SKM-1 (cell line): ENCODE data around the gene LCOR.
"Not testable (repeated sequence)": the region's sequence is repeated elsewhere in the genome, so short reads cannot be mapped to it uniquely, and the experiment has no call there.

Experiments
- DNase-seq: peaks from one replicate; lab custom pipeline; 2025; ENCODE audit not compliant: unreplicated experiment; lab: John Stamatoyannopoulos, UW

The LCOR gene

GRCh38 chr10:96831867-96832720, at the start of gene LCOR:
LCOR (plus strand) TSS chr10:96832298; CDS start chr10:96949058, 116,760 bp downstream.
- peak; percentile 75 for DNase-seq

DNA sequence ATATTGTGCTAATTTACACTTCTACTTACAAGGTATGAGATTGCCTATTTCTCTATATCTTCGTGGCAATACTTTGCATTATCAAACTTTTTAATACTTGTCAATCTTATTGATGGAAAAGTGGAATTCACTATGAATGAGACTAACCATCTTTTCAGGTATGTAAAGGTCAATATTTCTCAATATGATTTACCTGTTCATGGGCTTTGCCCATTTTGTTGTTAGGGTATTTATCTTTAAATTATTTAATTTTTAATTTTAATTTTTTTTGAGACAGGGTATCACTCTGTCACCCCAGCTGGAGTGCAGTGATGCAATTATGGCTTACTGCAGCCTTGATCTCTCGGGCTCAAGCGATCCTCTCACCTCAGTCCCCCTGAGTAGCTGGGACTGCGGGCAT, 47.8 kb upstream of the LCOR start:
- no peak for DNase-seq

DNA sequence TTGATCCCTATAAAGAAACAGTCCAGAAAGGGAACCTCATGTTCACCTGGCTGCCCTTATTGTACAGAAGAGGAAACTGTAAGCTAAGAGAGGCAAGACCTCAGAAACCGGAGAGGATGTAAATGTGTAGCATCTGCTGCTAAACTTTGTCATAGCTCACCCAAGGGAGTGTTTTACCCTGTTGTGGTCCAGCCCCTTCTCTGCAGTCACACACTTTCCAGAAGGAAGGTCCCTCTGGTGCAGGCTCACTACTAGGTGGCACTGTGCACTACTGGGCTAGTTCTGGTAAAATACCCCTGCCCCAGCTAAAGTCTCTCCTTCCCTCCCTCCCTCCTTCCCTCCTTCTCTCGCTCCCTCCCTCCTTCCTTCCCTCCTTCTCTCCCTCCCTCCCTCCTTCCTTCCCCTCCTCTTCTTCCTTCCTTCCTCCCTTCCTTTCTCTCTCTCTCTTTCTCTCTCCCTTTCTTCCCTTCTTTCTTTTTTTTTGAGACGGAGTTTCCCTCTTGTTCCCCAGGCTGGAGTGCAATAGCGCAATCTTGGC, 42.5 kb upstream of the LCOR start:
- peak; percentile 6 for DNase-seq

- DNase-seq, result no peak
Observed at GRCh38 chr10:96791902-96792301, 40.2 kb upstream of the LCOR start.

- no peak for DNase-seq
Observed at GRCh38 chr10:96794836-96795733, 37.0 kb upstream of the LCOR start.

DNA sequence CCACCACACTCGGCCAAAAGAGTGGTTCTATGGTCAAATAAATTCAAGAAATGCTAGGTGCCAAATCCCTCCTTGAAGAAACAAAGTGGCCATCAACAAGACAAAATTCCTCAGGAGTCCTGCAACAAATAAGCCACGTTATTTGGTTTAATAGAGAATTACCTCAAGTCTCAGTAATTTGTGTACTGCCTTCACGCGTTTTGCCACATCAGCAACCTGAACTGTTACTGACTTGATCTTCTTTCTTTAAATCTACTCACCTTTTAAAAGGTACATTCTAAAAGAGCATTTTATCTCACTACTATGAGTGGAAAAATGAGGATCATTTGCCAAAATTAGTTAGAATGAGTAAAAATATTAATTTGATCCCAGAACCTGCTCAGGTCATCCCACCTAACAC, 34.6 kb upstream of the LCOR start:
- no peak for DNase-seq

- no peak for DNase-seq
Observed at GRCh38 chr10:96803288-96803664, 28.8 kb upstream of the LCOR start.

DNA sequence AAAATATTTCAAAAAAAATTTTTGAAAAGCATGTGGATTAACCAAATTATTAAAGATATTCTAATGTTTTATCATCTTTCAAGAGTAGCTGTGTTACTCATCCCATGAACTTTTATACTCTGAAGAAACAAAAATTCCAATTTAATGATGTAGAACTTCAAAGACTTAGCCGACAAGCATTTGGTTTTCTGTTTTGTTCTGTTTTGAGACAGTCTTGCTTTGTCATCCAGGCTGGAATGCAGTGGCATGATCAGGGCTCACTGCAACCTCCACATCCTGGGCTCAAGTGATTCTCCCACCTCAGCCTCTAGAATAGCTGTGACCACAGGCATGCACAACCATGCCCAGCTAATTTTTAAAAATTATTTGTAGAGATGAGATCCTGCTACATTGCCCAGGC, 17.8 kb upstream of the LCOR start:
- DNase-seq, result no peak

DNA sequence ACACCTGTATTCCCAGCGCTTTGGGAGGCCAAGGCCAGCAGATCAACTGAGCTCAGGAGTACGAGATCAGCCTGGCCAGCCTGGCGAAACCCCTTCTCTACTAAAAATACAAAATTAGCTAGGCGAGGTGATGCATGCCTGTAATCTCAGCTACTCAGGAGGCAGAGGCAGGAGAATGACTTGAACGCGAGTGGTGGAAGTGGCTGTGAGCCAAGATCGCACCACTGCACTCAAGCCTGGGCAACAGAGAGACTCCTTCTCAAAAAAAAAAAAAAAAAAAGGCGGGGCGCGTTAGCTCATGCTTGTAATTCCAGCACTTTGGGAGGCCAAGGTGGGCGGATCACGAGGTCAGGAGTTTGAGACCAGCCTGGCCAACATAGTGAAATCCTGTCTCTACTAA, 13.1 kb upstream of the LCOR start:
- not testable (repeated sequence) for DNase-seq

DNA sequence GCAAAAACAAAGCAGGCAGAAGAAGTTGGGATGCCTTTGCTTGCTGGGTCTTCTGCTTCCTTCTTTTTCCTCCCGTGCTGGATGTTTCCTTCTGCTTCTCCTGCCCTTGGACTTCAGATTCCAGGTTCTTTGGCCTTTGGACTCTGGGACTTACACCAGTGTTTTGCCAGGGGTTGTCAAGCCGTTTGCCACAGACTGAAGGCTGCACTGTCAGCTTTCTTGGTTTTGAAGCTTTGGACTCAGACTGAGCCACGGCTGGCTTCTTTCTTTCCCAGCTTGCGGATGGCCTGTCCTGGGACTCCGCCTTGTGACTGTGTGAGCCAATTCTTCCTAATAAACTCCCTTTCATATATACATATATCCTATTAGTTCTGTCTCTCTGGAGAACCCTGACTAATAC, 11.3 kb upstream of the LCOR start:
- DNase-seq, result no peak

GRCh38 chr10:96826438-96826837, 5.7 kb upstream of the LCOR start:
- DNase-seq, result no peak

GRCh38 chr10:96828609-96829008, 3.5 kb upstream of the LCOR start:
- DNase-seq, result no peak

- no peak for DNase-seq
Observed at GRCh38 chr10:96829029-96829773, 2.9 kb upstream of the LCOR start.

DNA sequence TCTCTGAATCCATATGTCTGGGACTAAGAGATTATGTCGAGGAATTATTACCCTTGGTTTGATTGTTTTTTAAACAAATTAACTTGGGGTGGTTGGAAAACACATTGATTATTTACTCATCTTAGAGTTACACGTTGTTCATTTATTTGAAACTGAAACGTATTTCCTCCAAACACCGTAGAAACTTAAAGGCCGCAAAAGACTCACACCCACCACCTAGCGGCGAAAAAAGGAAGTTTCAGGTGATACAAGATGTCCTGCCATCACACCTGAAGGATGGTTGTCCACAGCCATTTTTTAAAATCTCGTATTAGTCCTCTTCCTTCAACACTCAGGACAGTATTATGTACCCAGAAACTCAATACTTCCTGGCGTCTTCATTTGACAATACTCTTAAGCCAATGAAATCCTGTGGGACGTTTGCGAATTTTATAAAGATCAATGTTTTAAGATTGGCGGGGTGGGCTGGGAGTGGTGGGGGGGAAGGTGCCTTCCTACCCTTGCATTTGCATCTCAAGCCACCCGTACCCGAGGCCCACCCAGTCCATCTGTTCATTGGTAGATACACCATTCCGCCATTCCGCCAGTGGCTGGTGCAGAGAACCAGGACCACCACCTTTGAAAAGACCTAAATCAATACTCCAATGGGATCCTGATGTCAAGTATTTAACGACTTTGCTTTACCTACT, 1.4 kb upstream of the LCOR start:
- peak; percentile 60 for DNase-seq

DNA sequence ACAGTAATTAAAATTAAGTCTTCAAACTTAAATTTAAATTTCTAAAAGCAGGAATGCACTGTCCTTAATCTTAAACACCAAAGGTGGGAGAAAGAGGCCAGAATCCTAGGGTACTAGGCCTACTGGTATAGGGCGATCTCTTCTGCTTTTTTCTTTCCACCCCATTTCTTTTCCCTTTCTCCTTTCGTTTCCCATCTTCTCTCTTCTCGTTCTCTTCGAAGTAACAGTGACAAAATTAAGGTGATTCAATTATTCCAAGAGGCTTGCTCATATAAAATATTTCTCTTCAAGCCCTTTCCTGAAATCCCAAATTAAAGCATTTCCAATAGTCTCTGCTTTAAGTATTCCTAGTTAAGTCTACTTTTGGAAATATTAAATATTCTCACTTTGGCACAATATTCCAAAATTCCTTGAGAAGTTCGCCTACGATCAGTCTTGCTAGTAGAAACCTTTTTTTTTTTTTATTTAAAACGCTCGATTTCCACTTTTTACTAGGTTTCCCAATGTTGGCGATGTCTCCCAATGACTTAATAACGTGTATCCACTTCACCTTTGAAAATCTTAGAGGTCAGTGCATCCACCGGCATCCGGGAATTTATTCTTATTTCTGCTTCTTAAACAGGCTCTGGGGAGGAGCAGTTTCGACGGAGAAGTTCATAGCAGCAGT, 765 bp upstream of the LCOR start:
- no peak for DNase-seq

DNA sequence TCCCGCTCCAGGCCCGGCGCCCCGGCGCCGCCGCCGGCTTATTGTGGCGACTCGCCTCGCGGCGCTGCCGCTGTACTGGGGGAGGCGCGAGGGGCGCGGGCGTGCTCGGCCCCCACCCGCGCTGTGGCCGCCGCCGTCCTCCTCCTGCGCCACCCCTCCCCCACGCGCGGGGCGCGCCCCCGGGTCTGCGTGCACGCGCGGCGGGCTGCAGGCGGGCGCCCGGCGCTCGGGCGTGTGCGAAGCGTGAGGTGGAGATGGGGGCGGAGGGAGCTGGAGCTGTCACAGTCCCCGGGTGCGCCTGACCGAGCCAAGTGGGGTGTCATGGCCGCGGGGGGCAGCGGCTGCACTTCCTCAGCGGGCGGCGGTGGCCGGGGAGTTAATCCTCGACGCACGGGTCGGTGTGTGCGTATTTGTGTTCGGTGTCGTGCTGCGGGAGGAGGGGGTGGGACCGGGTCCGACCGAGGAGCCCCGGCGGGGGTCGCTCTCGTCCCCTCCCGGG, 672 bp downstream of the LCOR start:
- peak; percentile 52 for DNase-seq

- peak; percentile 7 for DNase-seq
Observed at GRCh38 chr10:96833220-96834001, 1.3 kb downstream of the LCOR start.

DNA sequence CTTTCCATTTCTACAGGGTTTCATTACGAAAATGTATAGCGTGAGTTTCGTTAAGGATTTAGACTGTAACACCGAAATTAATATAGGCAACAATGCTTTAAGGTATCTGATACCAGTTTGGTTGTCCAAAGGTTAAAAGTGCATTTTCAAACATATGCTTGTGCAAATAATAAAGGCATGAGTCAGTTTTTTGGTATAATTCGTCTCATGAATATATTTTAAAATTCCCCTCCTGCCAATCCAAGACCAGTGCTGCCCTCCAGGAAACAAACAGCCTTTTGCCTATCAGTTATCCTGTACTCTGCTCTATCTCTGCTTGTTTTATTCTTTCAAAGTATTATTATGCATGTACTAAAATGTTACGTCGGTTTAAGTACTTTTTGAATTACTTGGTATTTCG, 2.0 kb downstream of the LCOR start:
- DNase-seq, result no peak

DNA sequence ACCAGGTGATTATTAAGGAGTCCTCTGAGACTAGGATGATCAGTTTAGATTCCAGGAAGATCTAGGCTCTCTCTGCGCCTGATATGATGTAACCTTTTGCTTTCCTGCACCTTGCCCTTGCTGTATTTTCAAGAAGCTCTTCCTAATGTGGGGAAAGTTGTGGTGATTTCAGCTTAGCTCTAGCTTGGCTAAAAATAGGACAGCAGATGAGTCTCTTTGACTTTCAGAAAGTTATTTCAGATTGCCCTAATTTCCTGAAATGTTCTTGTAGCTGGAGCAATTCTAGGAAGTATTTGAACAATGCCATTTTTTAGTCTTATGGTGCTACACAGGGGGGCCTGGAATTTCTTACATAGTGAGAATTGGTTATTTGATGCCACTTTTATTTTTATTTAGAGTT, 3.8 kb downstream of the LCOR start:
- DNase-seq, result no peak
